GM18498 (cell line): ENCODE data around the gene MAP3K1.
"Not testable (repeated sequence)": the region's sequence is repeated elsewhere in the genome, so short reads cannot be mapped to it uniquely, and the experiment has no call there.

Source experiments
- ATAC-seq: cut with Tn5 transposase; IDR thresholded peaks from one replicate; pipeline ENCODE4 v1.9.1; 2021; ENCODE audit warnings: mild to moderate bottlenecking, moderate library complexity; ENCODE audit not compliant: unreplicated experiment

Gene MAP3K1

GRCh38 chr5:56814963-56815657 is at the start of gene MAP3K1:
TSS of gene MAP3K1 (plus strand) at chr5:56815549. CDS start at chr5:56815574, 25 bp downstream.
- ATAC-seq, result peak; percentile 65

- no peak for ATAC-seq
Observed at GRCh38 chr5:56766926-56767325, 48.4 kb upstream of the MAP3K1 start.

GRCh38 chr5:56769875-56770604 is 45.3 kb upstream of the MAP3K1 start:
- no peak for ATAC-seq

GRCh38 chr5:56772767-56773166 is 42.6 kb upstream of the MAP3K1 start:
- ATAC-seq, result no peak

- no peak for ATAC-seq
Observed at GRCh38 chr5:56774957-56775356, 40.4 kb upstream of the MAP3K1 start.

GRCh38 chr5:56776212-56776846 is 39.0 kb upstream of the MAP3K1 start:
- not testable (repeated sequence) for ATAC-seq

GRCh38 chr5:56783261-56783660 is 32.1 kb upstream of the MAP3K1 start:
- no peak for ATAC-seq

- no peak for ATAC-seq
Observed at GRCh38 chr5:56786346-56786745, 29.0 kb upstream of the MAP3K1 start.

- peak; percentile 78 for ATAC-seq
Observed at GRCh38 chr5:56791396-56791795, 24.0 kb upstream of the MAP3K1 start.

- ATAC-seq, result no peak
Observed at GRCh38 chr5:56798521-56798920, 16.8 kb upstream of the MAP3K1 start.

GRCh38 chr5:56800186-56800585 is 15.2 kb upstream of the MAP3K1 start:
- no peak for ATAC-seq

GRCh38 chr5:56801256-56801655 is 14.1 kb upstream of the MAP3K1 start:
- no peak for ATAC-seq

- no peak for ATAC-seq
Observed at GRCh38 chr5:56802205-56802604, 13.1 kb upstream of the MAP3K1 start.

- ATAC-seq, result no peak
Observed at GRCh38 chr5:56803025-56803424, 12.3 kb upstream of the MAP3K1 start.

GRCh38 chr5:56803894-56804293 is 11.5 kb upstream of the MAP3K1 start:
- no peak for ATAC-seq

- no peak for ATAC-seq
Observed at GRCh38 chr5:56807679-56808078, 7.7 kb upstream of the MAP3K1 start.

GRCh38 chr5:56808211-56808610 is 7.1 kb upstream of the MAP3K1 start:
- no peak for ATAC-seq

- no peak for ATAC-seq
Observed at GRCh38 chr5:56810826-56811225, 4.5 kb upstream of the MAP3K1 start.

GRCh38 chr5:56812110-56812509 is 3.2 kb upstream of the MAP3K1 start:
- no peak for ATAC-seq

- ATAC-seq, result no peak
Observed at GRCh38 chr5:56813302-56813701, 2.0 kb upstream of the MAP3K1 start.

GRCh38 chr5:56814361-56814962 is 887 bp upstream of the MAP3K1 start:
- peak; percentile 5 for ATAC-seq
